CMK (cell line): ENCODE measurements around the gene REEP6.

Experiments
- DNase-seq: peaks from one replicate; pipeline ENCODE4 v3.0.0-alpha.2; 2010; ENCODE audit warnings: low read depth

REEP6 gene

DNA sequence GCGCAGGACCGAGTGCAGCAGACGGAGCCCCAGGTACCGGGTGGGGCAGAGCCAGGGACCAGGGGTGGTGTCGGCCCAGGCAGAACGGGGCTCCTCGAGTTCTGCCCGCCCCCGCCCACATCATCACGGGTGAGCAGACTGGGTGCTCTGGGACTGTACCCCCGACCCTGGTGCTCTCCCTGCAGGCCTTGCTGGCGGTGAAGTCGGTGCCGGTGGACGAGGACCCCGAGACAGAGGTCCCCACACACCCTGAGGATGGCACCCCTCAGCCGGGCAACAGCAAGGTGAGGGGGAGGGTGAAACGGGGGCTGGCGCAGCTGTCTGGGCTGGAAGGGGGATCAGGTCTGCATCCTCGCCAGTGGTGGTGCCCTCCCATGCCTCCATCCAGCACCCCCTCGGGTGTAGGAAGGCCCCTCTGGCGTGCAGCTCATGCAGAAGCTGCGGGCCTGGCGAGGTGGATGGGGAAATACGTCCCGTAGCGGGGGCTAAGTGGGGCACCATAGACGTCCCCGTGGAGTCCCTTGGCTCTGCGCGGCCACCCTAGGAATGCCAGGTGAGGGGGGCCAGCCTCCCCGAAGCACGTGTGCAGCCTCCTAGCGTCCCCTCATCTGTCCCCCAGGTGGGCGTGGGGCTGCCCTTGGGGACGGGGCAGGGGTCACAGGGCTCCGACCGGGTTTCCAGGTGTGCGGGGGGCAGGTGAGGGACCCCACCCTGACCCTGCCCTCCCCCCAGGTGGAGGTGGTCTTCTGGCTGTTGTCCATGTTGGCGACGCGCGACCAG is 34.7 kb upstream of the REEP6 start:
- DNase-seq = no peak

DNA sequence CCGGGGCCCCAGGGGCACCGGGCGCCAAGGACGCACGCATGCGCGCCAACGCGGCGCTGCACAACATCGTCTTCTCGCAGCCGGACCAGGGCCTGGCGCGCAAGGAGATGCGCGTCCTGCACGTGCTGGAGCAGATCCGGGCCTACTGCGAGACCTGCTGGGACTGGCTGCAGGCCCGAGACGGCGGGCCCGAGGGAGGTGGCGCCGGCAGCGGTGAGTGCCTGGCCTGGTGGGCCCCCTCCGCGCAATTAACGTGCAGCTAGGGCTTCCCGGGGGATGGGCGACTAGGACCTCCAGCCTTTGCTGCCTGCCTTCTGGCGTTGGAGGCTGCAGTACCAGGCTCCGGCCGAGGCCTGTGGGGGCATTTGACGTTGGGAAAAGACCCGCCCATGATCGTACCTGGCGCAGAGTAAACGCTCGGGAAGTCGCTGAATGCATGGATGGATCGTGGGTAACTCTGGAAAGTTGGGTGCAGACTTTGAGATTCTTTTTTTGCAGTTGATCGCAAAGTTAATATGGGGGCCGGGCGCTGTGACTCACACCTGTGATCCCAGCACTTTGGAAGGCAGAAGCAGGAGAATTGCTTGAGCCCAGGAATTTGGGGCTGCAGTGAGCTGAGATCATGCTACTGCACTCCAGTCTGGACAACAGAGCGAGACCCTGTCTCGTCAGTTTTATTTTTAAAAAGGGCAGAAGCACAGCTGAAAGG is 33.8 kb upstream of the REEP6 start:
- no peak for DNase-seq

DNA sequence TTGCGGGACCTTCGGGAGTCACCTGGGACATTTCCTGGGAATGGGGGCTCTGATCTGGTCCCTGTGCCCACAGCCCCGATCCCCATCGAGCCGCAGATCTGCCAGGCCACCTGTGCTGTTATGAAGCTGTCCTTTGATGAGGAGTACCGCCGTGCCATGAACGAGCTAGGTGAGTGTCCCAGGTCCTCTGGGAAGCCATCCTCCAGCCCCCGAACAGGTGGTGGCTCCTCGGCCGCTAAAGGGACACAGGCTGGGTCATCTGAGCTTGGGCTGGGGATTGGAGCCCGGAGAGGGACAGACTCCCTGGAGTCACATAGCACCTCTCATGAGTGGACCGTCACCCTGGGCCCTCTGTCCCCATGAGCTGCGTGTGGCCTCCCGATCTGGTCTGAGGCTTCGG is 33.1 kb upstream of the REEP6 start:
- no peak for DNase-seq

DNA sequence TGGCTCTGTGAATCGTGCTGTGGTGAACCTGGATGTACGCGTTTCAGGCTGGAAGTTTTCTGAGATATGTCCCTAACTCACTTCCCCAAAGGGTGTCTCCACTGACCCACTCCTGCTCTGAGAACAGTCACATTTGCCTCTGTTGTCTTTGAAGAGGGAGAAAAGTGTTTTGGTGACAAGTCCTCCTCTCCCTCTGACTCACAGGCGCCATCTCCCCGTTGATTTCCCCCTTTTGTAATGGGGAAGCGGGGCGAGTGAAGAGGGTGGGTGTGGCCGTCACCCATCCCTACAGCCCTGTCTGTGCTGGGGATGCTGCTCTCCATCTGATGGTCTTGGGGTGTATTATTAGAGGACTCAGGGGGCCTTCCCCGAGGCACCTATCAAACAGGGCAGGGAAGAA is 31.5 kb upstream of the REEP6 start:
- DNase-seq = no peak

DNA sequence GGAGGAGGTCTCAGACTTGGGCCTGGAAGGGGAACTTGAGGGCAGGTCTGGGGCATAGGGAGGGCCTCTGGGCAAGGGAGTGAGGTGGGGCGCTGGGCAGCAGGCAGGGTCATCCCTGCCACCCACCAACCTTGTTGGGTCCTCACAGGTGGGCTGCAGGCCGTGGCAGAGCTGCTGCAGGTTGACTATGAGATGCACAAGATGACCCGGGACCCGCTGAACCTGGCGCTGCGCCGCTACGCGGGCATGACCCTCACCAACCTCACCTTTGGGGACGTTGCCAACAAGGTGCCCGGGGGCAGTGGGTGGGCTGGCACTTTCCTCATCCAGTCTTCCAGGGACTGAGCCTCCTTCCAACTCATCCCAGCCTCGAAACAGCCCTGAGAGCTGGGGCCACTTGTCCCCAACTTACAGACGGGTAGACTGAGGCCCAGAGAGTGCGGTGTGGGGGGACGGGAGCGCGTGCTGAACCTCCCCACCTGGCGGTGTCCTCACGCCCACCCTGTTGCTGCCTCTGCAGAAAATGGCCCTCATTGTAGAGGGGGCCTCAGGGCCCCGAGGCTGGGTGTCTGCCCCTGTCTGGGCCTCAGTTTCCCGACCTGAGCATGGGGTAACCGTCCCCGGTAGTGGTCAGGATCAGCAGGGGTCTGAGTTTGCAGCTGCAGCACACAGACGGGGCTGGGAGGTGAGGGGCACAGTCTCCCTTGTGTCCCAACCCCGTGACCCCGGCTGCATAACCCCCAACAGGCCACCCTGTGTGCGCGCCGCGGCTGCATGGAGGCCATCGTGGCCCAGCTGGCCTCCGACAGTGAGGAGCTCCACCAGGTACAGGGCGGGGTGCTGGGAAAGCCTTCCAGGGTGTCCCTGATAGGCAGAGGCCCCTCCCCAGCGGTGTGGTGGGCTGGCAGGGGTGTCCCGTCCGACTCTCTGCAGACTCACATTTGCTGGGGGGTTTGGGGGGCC is 30.7 kb upstream of the REEP6 start:
- no peak for DNase-seq

DNA sequence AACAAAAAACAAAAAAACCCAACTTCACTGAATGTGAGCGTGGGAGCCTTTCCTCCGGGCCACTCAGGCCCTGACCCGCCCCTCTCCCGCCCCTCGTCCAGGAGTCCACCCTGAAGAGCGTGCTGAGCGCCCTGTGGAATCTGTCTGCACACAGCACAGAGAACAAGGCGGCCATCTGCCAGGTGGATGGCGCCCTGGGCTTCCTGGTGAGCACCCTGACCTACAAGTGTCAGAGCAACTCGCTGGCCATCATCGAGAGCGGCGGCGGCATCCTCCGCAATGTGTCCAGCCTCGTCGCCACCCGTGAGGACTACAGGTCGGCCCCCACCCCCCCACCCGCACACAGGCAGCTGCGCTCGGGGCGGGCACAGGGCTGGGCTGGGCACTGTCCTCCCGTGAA is 29.1 kb upstream of the REEP6 start:
- DNase-seq = no peak

DNA sequence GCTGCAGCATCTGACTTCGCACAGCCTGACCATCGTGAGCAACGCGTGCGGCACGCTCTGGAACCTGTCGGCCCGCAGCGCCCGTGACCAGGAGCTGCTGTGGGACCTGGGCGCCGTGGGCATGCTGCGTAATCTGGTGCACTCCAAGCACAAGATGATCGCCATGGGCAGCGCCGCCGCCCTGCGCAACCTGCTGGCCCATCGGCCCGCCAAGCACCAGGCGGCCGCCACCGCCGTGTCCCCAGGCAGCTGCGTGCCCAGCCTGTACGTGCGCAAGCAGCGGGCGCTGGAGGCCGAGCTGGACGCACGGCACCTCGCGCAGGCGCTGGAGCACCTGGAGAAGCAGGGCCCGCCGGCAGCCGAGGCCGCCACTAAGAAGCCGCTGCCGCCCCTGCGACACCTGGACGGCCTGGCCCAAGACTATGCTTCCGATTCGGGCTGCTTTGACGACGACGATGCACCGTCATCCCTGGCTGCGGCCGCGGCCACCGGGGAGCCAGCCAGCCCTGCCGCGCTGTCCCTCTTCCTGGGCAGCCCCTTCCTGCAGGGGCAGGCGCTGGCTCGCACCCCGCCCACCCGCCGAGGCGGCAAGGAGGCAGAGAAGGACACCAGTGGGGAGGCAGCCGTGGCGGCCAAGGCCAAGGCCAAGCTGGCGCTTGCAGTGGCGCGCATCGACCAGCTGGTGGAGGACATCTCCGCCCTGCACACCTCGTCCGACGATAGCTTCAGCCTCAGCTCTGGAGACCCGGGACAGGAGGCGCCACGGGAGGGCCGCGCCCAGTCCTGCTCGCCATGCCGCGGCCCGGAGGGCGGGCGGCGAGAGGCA is 25.6 kb upstream of the REEP6 start:
- no peak for DNase-seq

DNA sequence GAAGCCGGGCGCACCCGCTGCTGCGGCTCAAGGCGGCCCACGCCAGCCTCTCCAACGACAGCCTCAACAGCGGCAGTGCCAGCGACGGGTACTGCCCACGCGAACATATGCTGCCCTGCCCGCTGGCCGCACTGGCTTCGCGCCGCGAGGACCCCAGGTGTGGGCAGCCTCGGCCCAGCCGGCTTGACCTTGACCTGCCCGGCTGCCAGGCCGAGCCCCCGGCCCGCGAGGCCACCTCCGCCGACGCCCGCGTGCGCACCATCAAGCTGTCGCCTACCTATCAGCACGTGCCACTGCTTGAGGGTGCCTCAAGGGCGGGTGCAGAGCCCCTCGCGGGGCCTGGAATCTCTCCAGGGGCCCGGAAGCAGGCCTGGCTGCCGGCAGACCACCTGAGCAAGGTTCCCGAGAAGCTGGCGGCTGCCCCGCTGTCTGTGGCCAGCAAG is 24.9 kb upstream of the REEP6 start:
- DNase-seq = no peak

DNA sequence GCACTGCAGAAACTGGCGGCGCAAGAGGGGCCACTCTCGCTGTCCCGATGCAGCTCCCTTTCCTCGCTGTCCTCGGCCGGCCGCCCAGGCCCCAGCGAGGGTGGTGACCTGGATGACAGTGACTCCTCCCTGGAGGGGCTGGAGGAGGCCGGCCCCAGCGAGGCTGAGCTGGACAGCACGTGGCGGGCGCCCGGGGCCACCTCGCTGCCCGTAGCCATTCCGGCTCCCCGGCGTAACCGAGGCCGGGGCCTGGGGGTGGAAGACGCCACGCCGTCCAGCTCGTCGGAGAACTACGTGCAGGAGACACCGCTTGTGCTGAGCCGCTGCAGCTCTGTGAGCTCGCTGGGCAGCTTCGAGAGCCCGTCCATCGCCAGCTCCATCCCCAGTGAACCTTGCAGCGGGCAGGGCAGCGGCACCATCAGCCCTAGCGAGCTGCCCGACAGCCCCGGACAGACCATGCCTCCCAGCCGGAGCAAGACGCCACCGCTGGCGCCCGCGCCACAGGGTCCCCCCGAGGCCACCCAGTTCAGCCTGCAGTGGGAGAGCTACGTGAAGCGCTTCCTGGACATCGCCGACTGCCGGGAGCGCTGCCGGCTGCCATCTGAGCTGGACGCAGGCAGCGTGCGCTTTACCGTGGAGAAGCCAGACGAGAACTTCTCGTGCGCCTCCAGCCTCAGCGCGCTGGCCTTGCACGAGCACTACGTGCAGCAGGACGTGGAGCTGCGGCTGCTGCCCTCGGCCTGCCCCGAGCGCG is 24.3 kb upstream of the REEP6 start:
- no peak for DNase-seq

DNA sequence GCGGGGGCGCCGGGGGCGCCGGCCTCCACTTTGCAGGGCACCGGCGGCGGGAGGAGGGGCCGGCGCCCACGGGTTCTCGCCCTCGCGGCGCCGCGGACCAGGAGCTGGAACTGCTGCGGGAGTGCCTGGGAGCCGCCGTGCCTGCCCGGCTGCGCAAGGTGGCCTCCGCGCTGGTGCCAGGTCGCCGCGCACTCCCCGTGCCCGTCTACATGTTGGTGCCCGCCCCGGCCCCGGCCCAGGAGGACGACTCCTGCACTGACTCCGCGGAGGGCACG is 23.8 kb upstream of the REEP6 start:
- no peak for DNase-seq

DNA sequence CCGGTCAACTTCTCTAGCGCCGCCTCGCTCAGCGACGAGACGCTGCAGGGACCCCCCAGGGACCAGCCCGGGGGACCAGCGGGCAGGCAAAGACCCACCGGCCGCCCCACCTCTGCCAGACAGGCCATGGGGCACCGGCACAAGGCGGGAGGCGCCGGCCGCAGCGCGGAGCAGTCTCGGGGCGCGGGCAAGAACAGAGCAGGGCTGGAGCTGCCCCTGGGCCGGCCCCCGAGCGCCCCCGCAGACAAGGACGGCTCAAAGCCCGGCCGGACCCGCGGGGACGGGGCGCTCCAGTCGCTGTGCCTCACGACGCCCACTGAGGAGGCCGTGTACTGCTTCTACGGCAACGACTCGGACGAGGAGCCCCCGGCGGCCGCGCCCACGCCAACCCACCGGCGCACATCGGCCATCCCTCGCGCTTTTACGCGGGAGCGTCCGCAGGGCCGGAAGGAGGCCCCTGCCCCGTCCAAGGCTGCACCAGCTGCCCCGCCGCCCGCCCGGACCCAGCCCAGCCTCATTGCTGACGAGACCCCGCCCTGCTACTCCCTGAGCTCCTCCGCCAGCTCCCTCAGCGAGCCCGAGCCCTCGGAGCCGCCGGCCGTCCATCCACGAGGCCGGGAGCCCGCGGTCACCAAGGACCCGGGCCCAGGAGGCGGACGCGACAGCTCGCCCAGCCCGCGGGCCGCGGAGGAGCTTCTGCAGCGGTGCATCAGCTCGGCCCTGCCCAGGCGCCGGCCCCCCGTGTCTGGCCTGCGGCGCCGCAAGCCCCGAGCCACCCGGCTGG is 23.3 kb upstream of the REEP6 start:
- DNase-seq = no peak

DNA sequence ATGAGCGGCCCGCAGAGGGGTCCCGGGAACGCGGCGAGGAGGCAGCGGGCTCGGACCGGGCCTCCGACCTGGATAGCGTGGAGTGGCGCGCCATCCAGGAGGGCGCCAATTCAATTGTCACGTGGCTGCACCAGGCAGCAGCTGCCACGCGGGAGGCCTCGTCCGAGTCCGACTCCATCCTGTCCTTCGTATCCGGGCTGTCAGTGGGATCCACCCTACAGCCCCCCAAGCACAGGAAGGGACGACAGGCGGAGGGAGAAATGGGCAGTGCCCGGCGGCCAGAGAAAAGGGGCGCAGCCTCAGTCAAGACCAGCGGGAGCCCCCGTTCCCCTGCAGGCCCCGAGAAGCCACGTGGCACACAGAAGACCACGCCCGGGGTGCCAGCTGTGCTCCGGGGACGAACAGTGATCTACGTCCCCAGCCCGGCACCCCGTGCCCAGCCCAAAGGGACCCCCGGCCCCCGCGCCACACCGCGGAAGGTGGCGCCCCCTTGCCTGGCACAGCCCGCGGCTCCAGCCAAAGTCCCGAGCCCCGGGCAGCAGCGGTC is 22.6 kb upstream of the REEP6 start:
- no peak for DNase-seq

DNA sequence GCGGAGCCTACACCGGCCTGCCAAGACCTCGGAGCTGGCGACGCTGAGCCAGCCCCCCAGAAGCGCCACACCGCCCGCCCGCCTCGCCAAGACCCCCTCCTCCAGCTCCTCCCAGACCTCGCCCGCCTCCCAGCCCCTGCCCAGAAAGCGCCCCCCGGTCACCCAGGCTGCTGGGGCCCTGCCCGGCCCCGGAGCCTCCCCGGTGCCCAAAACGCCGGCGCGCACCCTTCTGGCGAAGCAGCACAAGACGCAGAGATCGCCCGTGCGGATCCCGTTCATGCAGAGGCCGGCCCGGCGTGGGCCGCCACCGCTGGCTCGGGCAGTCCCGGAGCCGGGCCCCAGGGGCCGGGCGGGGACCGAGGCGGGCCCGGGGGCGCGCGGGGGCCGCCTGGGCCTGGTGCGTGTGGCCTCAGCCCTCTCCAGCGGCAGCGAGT is 22.1 kb upstream of the REEP6 start:
- no peak for DNase-seq

DNA sequence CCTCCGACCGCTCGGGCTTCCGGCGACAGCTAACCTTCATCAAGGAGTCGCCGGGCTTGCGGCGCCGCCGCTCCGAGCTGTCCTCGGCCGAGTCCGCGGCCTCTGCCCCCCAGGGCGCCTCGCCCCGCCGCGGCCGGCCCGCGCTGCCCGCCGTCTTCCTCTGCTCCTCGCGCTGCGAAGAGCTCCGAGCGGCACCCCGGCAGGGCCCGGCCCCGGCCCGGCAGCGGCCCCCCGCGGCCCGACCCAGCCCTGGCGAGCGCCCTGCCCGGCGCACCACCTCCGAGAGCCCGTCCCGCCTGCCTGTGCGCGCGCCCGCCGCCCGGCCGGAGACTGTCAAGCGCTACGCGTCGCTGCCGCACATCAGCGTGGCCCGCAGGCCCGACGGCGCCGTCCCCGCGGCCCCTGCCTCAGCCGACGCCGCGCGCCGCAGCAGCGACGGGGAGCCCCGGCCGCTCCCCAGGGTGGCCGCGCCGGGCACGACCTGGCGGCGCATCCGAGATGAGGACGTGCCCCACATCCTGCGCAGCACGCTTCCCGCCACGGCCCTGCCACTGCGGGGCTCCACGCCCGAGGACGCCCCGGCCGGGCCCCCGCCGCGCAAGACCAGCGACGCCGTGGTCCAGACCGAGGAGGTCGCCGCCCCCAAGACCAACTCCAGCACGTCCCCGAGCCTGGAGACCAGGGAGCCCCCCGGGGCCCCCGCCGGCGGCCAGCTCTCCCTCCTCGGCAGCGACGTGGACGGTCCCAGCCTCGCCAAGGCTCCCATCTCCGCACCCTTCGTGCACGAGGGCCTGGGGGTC is 21.5 kb upstream of the REEP6 start:
- no peak for DNase-seq

DNA sequence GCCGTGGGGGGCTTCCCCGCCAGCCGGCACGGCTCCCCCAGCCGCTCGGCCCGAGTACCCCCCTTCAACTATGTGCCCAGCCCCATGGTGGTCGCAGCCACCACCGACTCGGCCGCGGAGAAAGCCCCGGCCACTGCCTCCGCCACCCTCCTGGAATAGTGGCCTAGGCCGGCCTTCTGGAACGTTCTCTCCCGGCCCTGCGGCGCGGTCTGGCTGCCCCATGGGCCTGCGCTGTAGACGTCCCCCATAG is 21.0 kb upstream of the REEP6 start:
- DNase-seq = no peak

DNA sequence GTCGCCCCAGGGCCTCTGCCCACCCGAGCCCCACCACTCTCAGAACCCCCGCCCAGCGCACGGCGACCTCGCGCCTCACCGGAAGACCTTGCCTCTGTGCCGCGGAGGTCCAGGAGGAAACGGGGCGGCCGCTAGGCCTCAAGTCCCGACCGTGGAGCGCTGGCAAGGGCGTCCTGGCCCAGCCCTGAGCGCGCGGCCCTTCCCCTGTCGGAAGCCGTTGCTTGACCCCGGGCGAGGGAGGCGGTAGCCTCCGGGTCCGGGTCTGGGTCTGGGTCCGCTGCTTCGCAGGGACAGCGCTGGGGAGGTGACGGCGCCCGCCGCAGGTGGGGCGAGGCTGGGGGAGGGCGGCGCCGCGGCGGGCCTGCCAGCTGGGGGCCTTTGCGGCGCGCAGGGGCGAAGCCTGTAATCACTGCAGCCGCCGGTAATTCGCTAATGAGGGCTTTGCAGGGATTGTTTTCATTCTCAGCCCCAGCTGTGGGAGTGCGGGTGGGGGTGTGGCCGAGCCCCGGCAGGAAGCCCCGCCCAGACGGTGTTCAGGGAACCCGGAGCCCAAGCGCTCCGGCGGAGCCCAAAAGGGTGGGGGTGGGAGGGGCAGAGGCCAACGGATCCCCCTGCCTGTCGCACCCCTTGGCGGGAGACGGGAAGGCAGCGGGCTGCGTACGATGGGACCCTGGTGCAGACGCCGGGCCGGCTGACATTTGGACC is 20.5 kb upstream of the REEP6 start:
- no peak for DNase-seq

DNA sequence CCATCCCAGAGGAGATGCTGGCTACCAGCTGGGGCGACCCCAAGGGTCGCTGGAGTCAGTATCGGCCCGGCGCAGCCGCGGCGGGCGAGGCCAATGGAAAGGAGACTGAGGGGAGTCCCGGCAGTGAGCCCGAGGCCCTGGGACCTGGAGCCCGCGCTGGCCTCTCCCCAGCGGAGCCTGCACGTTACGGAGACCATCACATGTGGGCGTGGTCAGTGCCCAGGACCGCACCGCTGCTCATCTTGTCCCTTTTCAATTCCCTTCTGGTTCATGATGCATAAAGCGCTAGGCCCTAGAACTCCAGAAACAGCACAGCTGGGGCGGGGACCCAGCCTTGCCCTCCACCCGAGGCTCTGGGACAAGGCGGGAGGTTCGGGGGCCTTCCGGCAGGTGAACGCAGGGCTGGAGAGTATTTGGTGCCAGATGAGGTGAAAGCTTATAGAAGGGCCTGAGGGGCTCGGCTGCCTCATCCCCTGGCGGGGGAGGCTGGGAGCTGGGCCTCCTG is 19.9 kb upstream of the REEP6 start:
- no peak for DNase-seq

DNA sequence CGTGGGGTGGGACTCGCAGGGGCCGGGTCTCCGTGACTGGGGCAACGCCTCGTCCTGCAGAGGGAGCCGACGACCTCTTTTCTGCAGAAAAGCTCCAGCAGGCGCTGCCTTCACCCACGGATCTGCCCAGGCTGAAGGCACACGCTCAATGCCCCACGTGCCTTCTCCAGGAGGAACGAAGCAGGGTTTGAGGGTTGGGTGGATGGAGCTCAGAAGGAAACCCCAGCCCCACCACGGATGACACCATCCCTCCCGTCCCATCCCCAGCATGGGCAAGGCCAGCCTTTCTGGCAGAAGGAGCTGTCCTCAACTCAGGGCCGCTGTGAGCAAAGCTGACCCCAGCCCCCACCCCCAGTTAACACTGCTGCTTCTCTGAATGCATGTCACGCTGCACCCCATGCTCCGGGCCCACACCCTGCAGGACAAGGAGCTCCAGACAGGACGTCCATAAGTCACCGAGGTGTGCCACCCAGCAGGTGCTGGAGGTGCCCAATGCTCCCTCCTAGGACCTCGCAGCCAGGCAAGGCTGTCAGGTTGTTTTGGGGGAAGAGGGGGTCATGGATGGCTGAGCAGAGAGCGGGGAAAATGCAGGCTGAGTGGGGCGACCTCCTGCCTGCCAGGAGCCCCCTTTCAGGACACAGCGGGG is 19.3 kb upstream of the REEP6 start:
- DNase-seq = no peak
